NOMO-1 treated with DMSO at 0.1 percent for 48 hours (cell line): ENCODE results near the gene TBC1D8.
"Not testable (repeated sequence)": the region's sequence is repeated elsewhere in the genome, so short reads cannot be mapped to it uniquely, and the experiment has no call there.

Experiments
- DNase-seq: peaks from one replicate; lab custom pipeline; 2025; ENCODE audit not compliant: unreplicated experiment; lab: John Stamatoyannopoulos, UW

The TBC1D8 gene

DNA sequence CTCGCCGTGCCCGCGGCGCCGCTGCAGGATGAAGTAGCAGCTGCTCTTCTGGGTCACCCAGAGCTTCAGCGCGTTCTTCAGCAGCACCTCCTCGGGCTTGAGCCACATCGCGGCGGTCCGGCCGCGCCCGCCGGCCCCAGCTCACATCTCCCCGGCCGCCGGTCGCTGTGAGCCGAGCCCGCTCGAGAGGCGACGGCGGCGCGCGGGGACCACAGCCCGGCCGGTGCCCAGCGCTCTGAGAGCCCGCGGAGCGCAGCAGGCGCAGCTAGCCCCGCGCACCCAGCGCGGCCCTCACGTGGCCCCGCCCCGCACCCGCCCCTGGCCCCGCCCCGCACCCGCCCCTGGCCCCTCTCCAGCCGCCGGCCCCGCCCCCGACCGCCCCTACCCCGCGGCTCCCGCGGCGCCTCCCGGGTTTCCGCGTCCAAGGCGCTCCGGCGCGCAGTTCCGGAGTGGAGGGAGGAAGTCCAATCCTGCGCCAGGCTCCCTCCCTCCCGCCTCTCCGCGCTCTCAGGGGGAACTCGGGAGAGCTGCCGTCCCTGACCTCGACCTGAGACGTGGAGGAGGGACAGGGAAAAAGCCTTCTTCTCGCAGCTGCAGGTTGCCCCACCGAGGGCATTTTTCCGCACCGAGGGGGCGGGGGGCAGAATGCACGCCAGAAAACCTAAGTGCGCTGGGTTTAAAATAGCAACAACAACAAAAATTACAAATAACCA lies at the start of gene TBC1D8:
TBC1D8 (minus strand) TSS at position 237 of the 713 bp plus-strand sequence; CDS start at position 108, 129 bp downstream.
- DNase-seq: peak; percentile 54

DNA sequence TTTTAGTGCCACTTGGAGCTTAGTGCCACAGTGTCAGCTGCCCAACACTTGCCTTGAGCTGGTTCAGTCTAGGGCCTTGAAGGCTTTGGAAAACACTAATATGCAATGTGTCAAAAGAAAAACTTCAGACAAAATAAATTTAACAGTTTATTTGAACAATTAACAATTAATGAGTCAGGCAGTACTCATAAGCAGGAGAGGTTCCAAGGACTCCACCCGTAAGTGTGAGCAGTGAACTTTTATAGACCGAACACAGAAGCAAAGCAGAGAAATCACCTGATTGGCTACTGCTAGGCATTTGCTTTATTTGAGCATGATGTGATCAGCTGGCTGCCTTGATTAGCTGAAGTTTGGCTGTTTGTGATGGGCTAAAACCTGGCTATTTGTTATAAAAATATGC lies 49.5 kb upstream of the TBC1D8 start:
- DNase-seq: no peak

DNA sequence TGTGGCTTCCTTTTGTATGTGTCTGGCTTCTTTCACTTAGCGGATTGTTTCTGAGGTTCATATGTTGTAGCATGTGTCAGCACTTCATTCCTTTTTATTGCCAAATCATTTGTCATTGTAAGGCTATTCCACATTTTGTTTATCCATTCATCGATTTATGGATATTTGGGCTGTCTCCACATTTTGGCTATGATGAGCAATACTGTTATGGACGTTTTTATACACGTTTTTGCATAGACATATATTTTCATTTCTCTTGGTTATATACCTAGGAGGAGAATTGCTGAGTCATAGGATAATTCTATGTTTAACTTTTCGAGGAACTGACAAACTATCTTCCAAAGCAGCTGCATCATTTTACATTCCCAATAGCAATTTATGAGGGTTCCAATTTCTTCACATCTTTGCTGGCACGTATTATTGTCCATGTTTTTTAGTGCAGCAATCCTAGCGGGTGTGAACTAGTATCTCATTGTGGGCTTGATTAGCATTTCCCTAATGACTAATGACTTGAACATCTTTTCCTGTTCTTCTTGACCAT lies 48.1 kb upstream of the TBC1D8 start:
- DNase-seq: no peak

DNA sequence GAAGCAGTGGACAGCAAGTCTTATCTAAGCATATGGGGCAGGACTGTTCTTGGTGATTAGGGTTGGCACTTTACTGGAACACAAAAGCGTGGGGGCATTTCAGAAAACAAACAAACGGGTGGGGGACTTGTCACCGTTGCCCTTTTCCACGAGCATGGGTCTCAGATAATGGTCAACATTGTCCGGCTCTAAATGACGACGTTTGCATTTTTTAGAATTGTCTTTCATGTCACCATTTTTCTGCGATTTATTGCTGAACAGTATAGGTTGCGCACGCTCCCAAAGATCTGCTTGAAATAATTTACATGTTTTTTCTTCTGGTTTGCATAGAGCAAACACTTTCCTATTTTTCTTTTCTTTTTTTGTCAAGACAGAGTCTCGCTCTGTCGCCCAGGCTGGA lies 46.6 kb upstream of the TBC1D8 start:
- DNase-seq: no peak

DNA sequence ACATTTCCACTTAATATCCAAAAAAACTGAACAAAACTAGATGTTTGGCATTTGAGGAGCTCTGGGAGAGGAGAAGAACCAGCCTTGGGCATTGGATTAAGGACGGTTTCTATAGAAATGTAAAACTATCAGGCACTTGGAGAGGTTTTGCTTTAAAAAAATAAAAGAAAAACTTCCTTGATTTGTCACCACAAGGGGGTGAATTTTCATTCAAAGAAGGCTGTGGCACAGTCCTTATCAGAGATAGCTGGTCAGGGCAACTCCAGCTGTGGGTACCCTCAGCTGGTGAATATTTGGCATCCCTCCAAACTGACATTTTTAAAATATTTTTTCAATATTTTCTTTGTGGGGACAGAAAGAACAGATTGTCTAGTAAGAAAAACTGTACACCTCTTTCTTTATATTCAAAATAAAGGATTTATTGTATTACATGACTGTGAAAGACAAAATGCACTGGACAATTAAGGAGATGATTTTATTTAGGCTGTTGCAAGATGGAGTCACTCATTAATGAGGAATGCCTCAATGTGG lies 46.1 kb upstream of the TBC1D8 start:
- no peak for DNase-seq

DNA sequence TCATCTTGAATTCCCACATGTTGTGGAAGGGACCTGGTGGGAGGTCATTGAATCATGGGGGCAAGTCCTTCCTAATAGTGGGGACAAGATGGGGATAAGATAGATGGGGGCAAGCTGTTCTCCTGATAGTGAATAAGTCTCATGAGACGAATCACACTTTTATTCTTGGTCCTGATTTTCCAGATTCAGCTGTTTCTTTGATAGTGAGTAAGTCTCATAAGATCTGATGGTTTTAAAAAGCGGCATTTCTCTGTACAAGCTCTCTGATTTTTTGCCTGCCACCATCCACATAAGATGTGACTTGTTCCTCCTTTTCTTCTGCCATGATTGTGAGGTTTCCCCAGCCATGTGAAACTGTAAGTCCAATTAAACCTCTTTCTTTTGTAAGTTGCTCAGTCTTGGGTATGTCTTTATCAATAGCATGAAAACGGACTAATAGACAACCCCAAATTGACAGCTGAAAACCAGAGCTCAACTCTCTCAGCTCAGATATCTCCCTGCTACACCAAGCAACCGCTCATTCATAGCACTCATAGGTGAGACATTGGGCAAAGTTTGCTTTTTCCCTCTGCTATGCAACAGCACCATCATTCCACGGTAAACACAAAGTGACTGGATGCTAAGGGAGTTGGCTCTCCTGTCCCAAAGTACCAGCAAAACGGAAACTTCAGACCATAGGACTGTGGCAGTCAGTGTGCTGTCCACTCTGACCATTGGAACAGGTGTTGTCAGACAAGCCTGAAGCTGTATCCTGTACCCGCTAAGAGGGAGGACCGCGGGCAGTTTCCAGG lies 44.9 kb upstream of the TBC1D8 start:
- DNase-seq: no peak

DNA sequence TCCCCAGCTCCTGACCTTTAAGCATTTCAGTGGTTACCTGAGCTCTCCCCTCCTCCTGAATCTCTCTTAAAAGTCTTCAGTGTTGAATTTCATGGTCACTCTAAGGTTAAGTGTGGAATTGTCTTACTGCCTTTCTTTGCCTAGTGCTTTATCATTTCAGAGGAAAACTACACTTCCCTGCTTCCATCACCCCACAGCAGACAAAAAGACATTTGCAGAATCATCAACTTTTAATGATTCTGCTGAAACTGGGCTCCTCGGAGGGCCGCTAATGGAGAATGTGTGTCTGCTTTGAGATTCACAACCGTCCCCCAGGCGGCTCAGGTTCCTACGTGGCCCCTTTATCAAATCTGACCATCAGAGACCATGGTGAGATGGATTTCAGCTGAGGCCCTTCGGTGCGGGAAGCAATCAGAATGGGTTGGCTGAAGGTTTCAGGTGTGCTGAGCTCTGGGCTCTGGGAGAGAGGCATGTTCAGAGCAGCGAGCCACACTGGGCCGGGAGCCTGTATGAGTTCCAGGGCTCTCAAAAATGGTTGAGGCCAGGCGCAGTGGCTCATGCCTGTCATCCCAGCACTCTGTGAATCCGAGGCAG lies 41.9 kb upstream of the TBC1D8 start:
- no peak for DNase-seq

DNA sequence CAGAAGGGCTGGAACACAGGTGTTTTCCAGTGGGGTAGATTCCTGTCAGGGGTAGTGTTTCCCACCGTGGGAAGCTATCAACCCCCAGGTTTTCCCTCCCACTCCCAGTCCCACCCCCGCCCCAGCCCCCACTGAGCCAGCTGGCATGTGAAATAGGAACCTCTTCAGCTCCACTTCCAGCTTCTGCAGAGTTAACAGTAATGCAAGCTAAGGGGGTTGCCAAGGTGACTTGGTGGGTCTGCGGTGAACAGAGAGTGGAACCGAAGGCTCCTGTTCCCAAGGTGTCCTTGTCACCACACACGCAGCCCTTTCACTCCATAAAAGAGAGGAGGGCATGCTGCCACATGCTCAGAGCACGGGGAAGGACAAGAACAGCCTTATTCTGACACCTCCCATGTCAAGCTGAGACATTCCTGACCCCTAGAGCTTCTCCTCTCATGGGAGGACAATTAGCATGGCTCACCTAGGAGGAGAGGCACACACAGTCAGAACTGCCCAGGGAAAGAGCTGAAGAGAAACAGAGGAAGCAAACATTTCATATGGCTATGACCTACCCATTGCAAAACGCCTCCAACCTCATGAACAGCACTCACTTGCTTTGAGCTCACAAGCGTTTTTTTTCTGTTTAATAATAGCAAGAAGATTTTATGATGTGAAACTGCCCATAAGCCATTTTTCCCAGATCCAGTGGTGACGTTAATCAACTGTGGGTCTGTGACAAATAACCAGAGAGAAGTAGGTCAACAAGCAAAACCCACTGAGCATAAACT lies 39.8 kb upstream of the TBC1D8 start:
- DNase-seq: peak; percentile 62

DNA sequence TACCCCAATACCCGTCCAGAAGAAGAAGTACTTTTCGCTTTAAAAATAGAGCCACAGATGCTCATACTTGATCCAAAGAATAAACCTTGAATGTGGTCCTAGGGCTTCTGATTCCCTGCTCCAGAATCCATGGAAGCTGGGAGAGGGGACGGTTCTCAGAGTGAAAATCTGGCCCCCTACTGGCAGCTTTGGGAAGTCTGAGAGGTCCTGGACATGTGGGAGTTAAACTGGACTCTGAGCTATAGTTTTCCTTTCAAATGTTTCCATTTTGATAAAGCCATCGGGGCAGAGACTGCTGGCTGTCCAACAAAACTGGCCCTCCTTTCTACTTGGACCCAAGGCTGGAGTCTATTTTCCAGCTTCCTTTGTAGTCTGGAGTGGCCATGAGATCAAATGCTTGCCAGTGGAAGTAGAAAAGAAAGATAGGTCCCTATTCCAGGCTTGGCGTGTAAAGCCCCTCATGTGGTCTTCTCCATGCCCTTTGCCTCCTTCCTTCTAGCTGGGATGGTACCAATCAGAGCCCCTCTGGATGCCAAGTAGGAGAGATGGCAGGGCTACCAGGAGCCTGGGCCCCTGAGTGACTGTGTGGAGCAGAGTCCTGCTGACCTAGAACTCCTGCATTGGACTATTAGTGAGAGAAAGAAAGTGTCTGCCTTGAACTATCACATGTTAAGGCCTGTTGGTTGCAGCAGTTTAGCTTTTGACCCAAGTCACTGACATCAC lies 37.7 kb upstream of the TBC1D8 start:
- no peak for DNase-seq

DNA sequence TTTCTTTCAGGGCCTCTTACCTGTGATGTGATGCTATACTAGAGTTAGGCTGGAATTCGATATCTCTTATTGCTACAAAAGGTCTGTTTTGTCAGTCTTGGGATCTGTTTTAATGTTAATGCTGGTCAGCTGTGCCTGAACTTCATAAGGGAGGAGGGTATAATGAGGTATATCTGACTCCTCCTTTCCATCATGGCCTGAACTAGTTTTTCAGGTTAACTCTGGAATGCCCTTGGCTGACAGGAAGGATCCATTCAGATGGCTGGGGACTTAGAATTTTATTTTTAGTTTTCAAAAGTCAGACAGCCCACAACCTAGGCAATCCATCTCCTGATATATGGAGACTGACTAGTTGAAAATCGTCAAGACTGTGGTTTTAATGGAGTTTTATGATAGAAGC lies 35.9 kb upstream of the TBC1D8 start:
- no peak for DNase-seq

DNA sequence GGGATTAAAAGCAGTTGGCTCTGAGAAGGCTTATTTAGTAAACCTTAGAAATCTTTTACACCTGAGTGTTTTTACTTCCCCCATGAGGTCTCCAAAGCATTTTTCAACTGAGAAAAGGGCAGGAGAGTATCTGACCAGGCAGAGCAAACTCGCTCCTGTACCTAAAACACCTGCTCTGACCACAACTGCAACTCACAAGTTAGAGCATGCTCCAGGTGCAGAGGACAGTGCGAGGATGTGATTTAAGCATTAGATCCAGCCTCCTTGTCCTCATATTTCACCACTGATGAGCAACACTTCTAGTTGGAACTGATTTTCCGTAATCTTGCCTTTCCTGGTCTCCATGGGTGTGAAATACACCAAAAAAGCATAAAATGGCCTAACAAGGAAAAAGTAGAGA lies 34.5 kb upstream of the TBC1D8 start:
- DNase-seq: no peak

DNA sequence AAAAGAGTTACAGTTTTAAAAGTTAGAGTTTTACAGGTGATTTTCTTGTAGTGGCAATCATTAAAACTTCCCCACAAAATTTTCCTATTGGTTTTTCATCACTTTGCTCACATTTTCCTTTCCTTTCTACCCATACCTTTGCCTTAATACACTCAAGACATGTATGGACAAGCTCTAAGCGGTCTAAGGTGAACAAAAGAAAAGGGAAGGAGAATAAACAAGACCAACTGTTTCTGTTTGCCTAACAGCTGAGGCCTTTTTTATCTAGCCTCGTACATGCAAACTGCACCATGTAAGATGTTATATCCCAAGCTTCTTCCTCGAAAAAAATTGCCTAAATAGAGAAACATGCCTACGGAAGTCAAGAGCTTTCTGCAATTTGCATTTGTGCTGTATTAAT lies 33.9 kb upstream of the TBC1D8 start:
- DNase-seq: no peak

DNA sequence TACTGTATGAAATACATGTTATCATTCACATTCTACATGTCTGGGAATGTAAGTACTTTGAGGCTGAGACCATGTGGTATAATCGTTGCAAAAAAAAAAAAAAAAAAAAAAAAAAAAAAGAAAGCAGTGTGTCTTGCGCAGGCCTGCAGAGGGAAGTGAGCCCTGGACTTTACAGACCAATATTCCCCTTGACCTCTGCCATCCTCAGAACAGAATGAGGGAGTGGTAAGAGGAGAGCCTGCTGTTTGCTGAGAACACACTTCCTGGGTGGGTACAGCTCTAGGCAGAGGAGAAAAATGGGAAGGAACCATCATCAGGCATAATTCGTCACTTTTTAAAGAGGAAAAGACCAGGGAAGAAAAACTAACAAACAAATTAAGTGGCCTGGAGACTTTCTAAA lies 28.8 kb upstream of the TBC1D8 start:
- DNase-seq: peak; percentile 47

DNA sequence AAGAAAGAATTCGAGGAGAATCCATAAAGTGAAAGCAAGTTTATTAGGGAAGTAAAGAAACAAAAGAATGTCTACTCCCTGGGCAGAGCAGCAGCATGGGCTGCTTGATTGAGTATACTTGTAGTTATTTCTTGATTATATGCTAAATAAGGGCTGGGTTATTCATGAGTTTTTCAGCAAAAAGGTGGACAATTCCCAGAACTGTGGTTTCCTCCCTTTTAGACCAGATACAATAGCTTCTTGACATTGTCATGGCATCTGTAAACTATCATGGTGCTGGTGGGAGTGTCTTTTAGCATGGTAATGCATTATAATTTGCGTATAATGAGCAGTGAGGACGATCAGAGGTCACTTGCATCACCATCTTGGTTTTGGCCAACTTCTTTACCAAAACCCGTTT lies 25.6 kb upstream of the TBC1D8 start:
- DNase-seq: no peak

DNA sequence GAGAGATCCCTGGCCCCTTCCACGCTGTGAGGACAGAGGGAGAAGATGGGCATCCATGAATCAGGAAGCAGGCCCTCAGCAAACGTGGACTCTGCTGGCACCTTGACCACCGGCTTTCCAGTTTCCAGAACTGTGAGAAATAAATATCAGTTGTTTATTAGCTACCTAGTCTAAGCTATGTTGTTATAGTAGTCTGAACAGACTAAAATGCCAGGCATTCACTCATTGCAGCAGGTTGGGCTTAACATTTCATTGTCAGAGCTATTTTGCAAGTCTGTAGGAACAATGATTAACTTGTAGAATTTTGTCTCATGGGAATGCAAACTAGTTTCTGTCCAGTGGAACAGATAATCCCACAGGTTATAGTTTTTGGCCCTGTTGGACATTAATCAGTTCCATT lies 24.8 kb upstream of the TBC1D8 start:
- no peak for DNase-seq

DNA sequence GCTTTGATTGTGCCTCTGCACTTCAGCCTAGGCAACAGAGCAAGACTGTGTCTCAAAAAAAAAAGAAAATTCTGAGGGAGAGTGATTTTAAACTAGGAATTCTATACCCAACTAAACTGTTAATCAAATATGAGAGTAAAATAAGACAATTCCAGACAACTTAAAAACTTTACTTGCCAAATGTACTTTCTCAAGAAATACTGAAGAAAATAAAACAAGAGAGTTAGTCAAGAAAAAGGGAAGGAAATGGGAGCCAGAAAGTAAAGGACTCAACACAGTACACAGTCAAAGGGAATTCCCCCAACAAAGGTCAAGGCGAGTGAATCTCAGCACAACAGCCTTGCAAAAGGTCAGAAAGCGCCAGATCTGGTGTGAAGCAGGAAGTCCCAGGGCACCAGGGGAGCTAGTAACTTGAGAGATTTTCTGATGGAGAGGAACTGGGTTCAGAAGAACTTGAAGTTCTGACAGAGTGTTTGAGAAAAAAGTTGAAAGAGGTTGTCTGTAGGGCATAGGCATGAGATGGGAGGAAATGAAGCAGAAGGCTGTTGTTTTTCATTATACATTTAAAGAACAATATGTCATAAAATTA lies 22.6 kb upstream of the TBC1D8 start:
- peak; percentile 61 for DNase-seq

DNA sequence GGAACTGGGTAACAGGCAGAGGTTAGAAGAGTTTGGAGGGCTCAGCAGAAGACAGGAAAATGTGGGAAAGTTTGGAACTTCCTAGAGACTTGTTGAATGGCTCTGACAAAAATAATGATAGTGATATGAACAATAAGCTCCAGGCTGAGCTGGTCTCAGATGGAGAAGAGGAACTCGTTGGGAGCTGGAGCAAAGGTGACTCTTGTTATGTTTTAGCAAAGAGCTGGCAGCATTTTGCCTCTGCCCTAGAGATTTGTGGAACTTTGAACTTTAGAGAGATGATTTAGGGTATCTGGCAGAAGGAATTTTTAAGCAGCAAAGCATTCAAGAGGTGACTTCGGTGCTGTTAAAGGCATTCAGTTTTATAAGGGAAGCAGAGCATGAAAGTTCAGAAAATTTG lies 18.6 kb upstream of the TBC1D8 start:
- not testable (repeated sequence) for DNase-seq

DNA sequence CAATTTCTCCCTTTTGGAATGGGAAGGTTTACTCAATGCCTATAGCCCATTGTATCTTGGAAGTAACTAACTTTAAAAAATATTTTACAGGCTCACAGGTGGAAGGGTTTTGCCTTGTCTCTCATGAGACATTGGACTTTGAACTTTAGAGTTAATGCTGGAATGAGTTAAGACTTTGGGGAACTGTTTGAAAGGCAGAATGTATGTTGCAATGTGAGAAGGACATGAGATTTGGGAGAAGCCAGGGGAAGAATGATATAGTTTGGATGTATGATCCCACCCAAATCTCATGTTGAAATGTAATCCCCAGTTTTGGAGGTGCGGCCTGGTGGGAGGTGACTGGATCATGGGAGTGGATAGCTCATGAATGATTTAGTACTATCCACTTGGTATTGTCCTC lies 17.5 kb upstream of the TBC1D8 start:
- no peak for DNase-seq

DNA sequence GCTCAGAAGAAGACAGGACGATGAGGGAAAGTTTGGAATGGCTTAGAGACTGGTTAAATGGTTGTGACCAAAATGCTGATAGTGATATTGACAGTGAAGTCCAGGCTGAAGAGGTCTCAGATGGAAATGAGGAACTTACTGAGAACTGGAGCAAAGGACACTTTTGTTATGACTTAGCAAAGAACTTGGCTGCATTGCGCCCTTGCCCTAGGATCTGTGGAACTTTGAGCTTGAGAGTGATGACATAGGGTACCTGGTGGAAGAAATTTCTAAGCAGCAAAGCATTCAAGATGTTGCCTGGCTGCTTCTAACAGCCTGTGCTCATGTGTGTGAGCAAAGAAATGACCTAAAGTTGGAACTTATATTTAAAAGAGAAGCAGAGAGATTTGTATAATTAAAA lies 16.4 kb upstream of the TBC1D8 start:
- DNase-seq: peak; percentile 48

DNA sequence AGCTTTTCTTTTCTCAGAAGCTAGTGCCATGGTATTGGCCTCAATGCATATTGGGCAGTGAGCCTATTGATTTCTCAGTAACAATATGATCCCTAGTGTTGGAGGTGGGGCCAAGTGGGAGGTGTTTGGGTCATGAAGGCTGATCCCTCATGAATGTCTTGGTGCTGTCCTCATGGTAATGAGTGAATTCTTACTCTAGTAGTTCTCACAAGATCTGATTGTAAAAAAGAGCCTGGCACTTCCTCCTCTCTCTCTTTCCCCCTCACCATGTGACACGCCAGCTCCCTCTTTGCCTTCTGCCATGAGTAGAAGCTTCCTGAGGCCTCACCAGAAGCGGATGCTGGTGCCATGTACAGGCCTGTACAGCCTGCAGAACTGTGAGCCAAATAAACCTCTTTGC lies 12.8 kb upstream of the TBC1D8 start:
- no peak for DNase-seq
